HG03139 (cell line): ENCODE measurements around the gene DNAH3.

Experiments used
- ATAC-seq: cut with Tn5 transposase; IDR thresholded peaks from one replicate; pipeline ENCODE4 v1.9.1; 2021; ENCODE audit not compliant: unreplicated experiment

DNAH3 gene

DNA sequence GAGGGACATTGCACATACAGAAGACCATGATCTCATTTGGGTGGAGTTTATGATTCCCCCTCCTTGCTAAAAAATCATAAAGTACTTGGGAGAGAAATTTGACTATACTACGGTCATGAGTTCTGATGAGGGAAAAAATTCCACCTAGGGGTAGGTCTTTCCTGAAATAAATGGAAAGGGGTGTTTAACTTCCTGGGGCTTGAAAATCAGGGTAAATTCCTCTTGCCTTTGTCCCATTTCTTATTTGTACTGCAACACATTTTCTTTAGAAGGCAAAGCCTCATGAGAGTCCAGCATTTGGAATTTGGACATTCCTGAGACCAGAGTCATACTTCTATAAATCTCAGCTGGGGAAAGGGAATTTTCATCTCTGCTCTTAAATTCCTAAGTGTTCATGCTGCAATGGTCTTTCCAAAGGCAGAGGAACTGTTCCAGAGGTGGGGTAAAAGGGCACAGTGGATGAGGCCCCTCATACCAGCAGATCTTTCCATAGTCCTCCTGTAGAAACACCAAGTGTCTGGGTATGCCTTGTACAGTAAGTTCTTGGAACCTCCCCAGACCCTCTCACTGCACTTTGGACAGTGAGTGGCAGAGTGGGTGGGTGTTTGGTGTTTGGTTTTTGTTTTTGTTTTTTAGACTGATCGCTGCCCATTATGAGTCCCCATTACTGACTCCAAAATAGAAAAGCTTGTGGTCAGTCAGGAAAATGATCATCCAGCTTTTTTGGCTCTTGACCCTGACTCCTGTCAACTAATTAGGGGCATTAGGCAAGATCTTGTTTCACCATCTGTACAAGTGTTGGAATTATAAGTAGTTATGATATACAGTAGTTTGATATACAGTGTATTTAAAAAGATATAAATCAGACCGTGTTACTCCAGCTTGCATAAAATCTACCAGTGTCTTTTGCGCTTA is 244.0 kb downstream of the DNAH3 start:
- no peak for ATAC-seq

DNA sequence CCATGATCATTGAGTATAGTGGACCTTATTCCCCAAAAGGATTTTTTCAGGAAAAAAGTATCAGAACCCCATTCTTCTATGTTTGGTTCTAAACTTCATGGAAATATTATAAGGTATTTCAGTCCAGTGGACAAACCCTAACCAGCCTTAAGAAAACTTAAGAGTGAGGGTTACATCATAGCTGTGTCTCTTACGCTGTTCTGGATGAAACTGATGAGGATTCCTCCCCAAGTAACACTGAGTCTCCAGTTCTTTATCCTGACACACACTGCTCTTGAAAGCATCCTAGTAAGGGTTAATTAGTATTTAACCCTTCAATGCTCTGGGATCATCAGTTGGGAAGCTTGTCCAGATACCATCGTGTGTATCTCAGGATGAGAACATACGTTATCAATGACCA is 245.1 kb downstream of the DNAH3 start:
- no peak for ATAC-seq

DNA sequence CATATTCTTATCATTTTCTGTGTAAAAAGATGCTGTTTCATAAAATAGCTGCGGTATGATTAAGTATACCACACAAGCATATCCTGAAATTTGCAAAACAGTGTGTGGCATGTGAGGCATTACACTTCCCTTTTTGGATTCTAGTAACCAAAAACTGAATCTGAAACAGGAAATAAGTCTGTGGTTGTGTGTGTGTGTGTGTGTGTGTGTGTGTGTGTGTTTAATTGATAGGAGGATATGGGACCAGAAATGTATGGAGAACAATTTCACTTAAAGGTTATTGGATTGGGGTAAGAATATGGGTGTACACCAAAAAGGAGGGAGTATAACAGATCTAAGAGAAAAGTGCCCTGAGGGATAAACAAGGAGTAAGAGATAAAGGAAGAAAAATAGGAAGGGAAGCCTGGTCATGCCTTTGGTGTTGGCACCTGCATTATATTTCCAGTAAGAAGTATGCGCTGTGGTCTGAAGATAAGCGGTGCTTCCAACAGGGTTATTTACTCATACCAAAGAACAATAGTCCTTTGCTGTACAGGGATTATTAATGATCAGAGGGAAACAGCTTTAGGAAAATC is 246.1 kb downstream of the DNAH3 start:
- no peak for ATAC-seq

DNA sequence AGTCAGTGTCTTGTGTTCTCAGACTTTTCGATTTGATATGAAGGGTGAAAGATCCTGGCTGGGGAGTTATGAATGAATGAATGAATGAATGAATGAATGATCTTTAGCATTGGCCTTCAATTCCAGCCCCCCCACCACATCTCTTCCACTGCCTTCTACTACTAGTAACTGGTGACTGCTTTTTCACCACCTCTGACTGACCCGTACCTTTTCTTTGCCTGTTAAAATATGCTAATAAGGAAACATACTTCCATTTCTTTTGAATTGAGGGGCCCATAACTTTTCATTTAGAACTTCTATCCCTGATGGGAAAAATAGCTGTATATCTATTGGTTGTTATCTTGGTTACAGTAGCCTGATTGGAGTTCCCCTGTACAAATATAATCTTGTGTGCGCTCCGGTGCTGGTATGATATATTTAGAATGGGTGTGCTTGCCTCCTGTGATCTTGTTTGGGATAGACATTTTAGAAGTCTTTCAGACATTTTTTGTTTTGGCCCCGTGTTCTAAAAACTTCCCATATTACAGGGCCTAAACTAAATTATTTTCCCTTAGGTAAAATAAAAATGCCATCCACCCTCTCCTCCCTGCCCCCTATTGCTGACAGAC is 246.6 kb downstream of the DNAH3 start:
- ATAC-seq, result no peak

DNA sequence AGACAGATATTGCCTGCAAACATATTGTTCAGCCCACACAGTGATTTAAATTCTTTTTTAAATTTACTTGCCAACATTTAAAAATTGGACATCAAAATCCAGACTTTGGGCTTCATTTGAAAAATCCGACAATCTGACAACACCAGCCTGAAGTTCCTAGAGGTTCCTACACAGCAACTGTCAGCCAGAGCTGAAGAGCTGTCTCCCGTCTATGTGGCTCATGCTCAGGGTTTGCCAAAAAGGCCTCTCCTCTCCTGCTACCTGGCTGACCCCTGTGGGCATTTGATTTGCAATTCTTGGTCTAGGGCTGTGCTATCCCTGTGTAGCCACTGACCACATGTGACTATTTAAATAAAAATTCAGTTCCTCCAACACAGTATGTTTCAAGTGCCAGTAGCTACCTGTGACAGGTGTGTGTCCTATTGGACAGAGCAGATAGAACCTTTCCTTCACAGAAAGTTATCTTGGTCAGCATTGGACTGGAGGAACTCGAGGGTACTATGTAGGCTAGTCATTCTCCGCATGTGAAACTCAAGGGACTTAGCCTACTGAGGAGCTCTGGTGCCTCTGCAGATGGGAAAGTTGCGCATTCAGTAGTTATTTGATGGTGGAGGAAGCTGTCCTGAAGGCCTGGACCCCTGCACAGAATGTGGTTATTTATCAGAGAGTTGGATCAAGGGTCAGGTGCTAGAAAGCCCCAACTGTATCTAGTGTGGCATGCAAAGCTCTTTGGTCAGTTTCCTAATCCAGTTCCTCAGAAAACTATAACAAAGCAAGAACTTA is 247.3 kb downstream of the DNAH3 start:
- no peak for ATAC-seq

DNA sequence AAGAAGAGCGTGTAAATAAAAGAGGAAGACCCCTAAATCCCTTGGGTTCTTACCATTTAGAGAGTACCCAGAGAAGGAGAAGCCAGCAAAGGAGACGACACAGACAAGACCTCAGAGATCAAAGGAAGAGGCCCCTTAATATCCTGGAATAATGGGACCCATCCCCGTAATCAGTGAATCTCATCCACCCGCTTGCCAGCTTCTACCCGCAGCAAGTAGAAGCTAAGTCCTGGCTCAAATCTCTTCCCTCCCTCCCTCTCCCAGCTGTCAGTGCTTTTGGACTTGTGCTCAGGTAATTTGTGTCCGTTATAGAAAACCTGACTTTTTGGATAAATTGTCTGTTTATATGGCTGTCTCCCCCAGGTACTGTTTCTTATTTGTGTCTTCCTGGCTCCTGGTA is 248.2 kb downstream of the DNAH3 start:
- no peak for ATAC-seq

DNA sequence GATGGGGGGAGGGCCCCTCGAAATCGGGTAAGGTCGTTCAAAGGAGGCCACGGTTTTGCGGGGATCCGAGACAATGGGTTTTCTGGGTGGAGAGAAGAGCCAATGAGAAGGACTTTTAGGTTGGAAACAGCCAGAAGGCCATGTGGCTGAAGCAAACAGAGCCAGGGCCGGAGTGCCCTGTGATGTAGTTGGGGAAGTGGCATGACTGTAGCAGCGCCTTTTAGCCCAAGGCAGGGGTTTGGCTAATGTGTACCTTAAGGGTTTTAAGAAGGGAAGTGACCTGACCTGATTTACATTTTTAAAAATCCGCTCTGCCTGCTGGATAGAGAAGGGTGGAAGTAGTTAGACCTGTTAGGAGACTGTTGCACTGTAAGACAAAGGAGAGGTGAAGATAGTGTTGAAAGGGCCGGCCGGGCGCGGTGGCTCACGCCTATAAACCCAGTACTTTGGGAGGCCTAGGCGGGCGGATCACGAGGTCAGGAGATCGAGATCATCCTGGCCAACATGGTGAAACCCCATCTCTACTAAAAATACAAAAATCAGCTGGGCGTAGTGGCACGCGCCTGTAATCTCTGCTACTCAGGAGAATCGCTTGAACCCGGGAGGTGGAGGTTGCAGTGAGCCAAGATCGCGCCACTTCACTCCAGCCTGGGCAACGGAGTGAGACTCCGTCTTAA is 249.1 kb downstream of the DNAH3 start:
- ATAC-seq, result peak; percentile 31

DNA sequence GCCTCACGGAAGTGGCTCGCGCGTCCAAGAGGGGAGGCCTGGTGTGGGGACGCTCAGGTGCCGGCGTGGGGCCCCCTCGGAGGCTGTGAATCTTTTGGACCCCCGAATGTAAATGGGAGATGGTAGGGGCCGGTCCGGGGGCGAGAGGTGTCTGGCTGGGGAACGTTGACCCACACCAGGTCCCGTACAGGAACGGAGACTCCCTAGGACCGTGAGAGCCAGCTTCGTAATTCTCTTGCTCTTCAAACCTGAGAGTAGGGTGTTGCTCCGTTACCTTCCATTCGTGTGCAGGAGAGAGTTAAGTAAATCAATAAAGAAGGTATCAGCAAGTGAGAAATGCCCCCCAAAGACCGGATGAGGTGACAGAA is 249.6 kb downstream of the DNAH3 start:
- no peak for ATAC-seq

DNA sequence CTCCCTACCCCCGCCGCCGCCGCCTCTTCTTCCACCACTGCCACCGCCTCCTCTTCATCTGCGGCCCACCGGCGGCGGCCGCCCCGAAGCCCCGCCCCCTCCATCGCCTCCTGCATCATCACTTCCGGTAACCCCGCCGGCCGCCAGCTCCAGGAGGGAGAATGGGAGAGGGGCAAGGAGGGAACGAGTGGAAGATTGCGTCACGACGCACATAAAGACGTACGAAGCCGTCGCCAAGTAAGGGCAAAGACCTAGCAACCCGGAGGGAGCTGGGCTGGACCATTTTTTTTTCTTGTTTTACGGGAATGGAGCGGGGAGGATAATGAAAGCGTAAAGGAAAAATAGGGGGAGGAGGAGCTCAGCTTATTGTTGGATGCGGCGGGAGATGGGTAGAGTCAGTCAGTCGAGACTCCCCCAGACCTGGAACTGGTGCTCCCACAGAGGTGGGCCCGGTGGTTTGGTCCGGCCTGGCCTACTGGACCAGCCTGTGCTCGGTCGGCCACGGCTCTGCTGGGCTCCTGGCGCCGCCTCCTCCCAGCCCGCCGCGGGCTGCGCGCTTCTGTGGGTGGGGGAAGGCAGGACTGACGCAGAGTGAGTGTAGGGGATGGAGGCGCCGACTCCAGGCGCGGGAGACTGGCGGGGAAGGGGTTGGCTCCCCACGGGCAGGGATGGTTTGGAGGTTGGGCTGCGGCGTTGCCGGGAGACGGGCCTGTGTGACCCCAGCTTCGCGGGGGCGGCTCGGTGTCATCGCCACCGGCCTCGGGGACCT is 250.2 kb downstream of the DNAH3 start, which contains the start of the genes DCUN1D3 and LYRM1:
DCUN1D3 (minus strand) TSS at position 60 of the 769 bp plus-strand sequence. CDS start 37,820 bp downstream, outside the sequence.
LYRM1 (plus strand) TSS at position 473 of the 769 bp plus-strand sequence. CDS start 14,785 bp downstream, outside the sequence.
- peak; percentile 65 for ATAC-seq

DNA sequence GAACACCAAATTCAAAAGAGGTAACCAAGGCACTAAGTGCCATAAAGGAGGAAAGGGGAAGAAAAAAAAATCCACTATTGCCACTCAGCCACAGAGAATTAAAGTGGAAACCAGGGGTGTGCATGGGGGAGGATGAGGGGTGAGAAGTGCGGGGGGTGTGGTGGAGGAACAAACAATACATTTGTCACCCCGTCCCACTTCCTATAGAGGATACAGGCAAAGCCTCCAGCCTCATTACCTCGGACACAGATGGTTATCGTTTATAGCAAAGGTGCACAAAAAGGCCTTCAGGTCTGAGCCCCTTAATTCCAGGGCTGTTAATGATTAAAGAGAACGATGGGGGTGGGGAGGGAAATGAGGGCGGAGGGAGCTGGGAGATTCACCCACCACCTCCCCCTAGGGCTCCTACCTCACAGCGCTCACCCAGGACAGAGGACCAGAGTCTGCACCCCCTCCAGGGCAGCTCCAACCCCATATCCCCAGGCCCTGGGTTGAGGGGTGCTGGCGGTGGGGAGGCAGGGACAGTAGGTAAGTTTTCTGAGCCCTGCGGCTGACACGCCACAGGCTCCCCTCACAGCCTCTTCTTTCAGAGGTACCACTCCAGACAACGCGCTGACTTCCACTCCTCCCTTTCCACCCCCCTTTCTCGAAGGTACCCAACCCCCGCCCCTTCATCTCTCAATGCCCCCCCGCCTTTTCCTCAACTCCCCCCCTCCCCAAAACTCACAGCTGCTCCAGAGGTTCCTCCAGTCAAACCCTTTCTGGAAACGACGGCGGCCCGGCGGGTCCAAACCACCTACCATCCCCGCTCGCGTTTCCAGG is 251.0 kb downstream of the DNAH3 start:
- no peak for ATAC-seq

DNA sequence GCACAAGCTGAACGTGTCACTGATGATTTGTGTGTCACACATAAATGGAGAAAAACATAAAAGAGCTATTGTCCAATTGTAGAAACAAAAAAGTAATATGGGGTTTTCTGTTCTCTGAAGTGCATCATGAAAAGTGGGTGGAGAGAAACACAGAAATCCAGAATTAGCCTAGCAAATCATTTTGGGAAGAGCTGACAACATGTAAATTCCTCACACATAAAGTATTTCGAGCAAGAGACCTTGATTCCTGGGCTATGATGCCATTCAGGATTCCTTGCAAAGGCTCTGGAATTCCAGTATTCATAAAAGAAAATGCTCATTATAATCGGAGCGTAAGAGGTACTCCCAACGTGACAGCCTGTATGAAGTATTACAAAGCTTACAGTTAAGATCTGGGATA is 251.6 kb downstream of the DNAH3 start:
- ATAC-seq, result no peak

DNA sequence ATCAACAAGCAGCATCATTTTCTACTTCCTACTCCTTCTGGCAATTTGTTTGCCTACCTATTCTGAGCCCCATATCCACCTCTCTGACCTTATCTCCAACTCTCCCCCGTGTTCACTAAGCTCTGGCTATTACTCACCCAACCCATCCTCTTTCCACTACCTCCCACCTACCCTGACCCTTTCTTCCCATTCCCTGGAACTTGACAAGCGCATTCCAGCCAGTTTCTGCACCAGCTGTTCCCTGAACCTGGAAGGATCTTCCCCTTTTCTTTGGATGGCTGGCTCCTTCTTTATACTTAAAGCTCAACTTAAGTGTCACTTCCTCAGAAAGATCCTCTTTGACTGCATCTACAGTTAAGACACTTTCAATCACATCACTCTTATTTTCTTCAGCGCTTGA is 252.7 kb downstream of the DNAH3 start:
- no peak for ATAC-seq

DNA sequence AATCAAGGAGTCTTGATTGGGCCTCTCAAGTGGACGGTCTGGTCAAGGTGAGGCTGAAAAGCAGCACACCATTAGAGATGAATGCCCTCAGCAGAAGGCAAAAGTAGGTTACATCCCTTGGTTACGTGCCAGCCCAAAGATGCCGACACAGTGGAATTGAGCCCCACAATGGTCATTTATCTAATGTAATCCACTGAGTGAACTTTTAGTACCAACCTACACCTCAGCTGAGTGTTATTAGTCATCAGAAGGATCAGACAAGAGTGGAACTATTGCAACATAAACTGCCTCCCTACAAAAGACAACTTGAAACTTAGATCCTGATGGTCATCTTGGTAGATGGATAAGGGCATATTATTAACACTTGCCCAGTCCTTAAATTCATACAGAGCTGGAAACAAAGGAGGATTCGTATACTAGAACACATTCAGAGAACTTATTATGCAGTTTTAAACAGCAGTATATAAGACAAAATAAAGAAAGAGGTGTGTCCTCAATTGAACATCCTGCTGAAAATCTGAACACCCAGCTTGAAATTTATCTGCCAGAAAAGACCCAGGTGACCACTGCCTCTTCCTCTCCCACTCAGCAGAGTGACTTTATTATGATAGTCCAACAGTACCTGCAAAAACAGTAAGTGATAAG is 253.3 kb downstream of the DNAH3 start:
- no peak for ATAC-seq

DNA sequence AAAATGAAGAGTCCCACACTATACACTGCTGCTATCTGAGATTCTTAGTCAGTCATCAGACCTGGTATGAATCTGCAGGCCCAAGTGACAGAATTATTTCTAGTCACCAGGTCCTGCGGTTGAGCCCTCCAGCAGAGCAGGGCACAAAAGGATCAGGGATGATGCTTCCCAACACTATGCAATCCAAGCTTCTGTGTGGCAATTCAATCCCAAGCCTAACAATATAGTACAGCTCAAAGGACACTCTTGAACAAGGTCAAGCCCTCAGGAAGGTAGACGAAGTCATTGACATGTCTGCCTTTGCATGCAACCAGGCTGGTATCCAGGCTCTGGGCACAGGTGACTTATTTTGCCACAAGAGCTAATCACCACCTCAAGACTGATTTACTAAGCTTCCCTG is 256.3 kb downstream of the DNAH3 start:
- ATAC-seq, result no peak

DNA sequence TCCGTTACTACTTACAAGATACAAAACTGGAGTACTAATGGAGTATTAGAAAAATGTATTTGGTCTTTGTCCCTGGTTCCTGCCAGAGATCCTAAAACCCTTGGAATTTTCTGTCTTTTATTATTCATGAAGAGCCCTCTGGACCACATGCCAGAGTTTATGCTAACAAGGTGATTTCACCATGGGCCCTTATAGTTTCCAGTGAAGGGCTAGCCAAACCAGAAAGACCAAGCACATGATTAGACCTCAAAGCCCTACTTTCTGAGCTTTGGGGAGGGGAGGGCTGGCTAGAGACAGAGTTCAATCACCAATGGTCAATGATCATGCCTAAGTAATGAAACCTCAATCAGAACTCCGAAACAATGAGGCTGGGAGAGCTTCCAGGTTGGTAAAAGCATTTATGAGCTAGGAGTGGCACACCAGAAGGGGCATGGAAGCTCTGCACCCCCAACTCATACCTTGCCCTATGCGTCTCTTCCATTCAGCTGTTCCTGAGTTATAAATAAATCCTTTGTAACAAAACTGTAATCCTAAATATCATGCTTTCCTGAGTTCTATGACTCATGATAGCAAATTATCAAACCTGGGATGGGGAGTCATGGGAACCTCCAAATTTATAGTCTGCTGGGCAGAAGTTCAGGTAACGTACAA is 260.9 kb downstream of the DNAH3 start:
- ATAC-seq, result no peak

DNA sequence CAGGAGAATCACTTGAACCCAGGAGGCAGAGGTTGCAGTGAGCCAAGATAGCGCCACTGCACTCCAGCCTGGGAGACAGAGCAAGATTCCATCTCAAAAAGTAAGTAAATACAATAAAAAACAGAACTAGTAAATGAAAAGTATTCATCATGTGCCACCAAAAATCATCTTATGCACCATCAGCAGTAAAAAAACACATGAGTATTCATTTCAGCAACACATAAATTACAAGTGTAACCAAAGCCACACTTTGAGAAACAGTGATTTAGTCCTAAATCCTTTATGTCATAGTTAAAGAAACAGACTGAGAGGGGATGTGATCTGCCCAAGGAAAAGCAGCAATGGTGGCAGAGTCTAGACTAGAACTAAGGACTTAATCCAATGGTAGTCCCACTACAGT is 263.4 kb downstream of the DNAH3 start:
- ATAC-seq, result no peak

DNA sequence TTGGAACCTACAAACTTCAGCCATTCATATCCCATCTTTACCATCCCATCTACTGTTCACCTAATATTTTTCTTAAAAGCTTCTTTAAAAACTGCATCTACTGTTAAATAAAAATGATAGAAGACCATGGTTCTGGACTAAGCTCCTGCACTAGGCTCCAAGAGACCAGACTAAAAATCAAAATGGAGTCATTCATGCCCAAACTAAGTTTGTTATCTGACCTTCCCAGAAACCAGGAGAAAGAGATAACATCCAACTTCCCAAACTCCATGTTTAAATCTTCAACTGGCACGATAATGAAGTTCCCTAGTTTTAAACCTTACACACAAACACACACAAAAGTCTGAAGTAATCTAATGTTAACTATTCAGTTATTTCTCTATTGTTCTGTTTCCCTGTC is 264.3 kb downstream of the DNAH3 start:
- no peak for ATAC-seq

DNA sequence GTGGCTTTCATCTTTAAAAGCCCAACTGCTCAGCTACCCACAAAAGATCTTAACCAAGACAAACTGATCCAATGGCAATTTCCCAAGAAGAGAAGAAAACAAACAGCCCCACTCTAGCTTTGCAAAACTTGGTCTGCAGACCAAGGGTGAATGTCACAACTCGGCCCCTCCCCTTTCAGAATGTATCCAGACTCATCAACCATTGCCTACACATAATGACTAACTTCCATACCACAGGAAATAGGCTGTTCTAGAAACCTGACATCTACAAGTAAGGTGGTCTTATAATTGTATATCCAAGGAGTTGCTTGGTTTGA is 266.4 kb downstream of the DNAH3 start:
- ATAC-seq, result no peak
